ENCODE results near the gene ZNF341.

DNA sequence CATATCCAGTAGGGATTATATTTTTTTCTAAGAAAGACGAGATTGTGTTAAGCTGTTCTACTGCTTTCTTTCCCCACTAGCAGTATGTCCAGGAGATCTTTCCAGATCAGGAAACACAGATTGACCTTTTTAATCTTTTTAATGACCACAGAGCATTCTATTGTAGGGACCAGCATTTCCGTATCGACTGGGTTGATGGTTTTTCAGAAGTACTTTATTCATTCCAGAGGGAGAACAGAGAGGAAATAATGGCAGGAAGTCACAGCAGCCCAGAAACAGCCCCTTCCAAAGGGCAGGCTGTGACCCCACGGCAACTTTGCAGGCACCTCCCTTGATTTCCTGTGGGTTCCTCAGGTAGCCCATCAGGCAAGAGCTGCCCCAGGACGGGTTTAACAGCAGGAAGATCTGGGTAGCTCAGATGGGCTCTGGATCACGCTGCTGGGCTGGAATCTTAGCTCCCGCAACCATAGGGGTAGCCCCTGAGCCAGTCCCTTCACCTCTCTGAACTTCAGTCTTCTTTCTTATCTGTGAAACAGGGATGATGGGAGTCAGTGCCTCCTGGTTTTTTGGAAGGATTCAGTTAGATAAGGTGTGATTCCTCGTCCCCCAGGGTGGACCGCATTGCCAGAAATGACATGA, 55.6 kb downstream of the ZNF341 start:
- TF ChIP-seq, protein P1, sequence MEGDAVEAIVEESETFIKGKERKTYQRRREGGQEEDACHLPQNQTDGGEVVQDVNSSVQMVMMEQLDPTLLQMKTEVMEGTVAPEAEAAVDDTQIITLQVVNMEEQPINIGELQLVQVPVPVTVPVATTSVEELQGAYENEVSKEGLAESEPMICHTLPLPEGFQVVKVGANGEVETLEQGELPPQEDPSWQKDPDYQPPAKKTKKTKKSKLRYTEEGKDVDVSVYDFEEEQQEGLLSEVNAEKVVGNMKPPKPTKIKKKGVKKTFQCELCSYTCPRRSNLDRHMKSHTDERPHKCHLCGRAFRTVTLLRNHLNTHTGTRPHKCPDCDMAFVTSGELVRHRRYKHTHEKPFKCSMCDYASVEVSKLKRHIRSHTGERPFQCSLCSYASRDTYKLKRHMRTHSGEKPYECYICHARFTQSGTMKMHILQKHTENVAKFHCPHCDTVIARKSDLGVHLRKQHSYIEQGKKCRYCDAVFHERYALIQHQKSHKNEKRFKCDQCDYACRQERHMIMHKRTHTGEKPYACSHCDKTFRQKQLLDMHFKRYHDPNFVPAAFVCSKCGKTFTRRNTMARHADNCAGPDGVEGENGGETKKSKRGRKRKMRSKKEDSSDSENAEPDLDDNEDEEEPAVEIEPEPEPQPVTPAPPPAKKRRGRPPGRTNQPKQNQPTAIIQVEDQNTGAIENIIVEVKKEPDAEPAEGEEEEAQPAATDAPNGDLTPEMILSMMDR (IDR thresholded peaks at IDR 0.05): no peak
- TF ChIP-seq POLR2A (IDR thresholded peaks at IDR 0.05): no peak

Measured in Peyer's patch (tissue), 4 donors.